GM12891 (cell line): Measurements from ENCODE around the gene RBM19.

Source experiments
- POLR2A ChIP-seq: IDR thresholded peaks from 2 replicates; pipeline ENCODE4 v1.6.1; 2011; ENCODE audit warnings: low read depth, low read length, control low read depth
- POLR2AphosphoS5 ChIP-seq: IDR thresholded peaks from 2 replicates; pipeline ENCODE4 v1.6.1; 2011; ENCODE audit warnings: low read depth, low read length, control low read depth

GRCh38 chr12:113955109-113955970 is 10.8 kb downstream of the RBM19 start:
- TF ChIP-seq POLR2AphosphoS5, result no peak
- no peak for TF ChIP-seq POLR2A
